ENCODE data around the gene OR4D2.

- TF ChIP-seq CTCF (IDR thresholded peaks at IDR 0.05; ENCODE audit: control extremely low read depth in 1 of 3, insufficient read depth in 1 of 3, low read depth in 1 of 3, low read length in 3 of 3) (no peak), MAX (IDR thresholded peaks at IDR 0.05) (no peak), SRF (IDR thresholded peaks at IDR 0.05; ENCODE audit: low read depth, low read length) (no peak), MAFK (IDR thresholded peaks at IDR 0.05; ENCODE audit: low read depth, low read length) (no peak), USF2 (IDR thresholded peaks at IDR 0.05; ENCODE audit: low read length) (no peak), EZH2 (IDR thresholded peaks at IDR 0.05; ENCODE audit: low read depth, low read length, severe bottlenecking) (no peak), JUN (IDR thresholded peaks at IDR 0.05; ENCODE audit: low read depth, low read length) (no peak), CREB1 (IDR thresholded peaks at IDR 0.05) (no peak), RAD21 (IDR thresholded peaks at IDR 0.05 in 1 of 2, conservative IDR thresholded peaks at IDR 0.05 in 1 of 2; ENCODE audit: low read depth in 2 of 2, low read length in 2 of 2) (no peak), POLR2A (IDR thresholded peaks at IDR 0.05; ENCODE audit: control extremely low read depth in 1 of 2, low read depth in 2 of 2, low read length in 2 of 2) (no peak), GABPA (IDR thresholded peaks at IDR 0.05; ENCODE audit: borderline replicate concordance, insufficient read depth, low read length) (no peak), CBX5 (IDR thresholded peaks at IDR 0.05; ENCODE audit: low read depth, low read length) (no peak)
These were observed 28.8 kb downstream of the OR4D2 start for GRCh38 chr17:58195518-58196123.
